B cell (primary cell): ENCODE results near the gene FAM149B1. TPM values are rescaled to one million over a fixed set of nuclear protein-coding genes. Genes with fewer than 3 reads are reported as not detected.

Experiments used
- ATAC-seq: fragments of 200-7000 bp; cut with Tn5 transposase; one replicate; pipeline ENCODE4 v1.10.0; 2021; ENCODE audit warnings: low read depth, mild to moderate bottlenecking, moderate number of reproducible peaks, moderate library complexity
- CTCF ChIA-PET: fragments of 350-600 bp; sonication (Branson Sonifier 250); formaldehyde crosslinking; loops from one replicate; lab custom pipeline; 2021; ENCODE audit warnings: antibody characterized with exemption, inconsistent platforms; lab: Charles Lee
- POLR2A ChIA-PET: fragments of 350-600 bp; sonication (Branson Sonifier 250); formaldehyde crosslinking; loops from one replicate; lab custom pipeline; 2021; ENCODE audit warnings: antibody characterized with exemption; lab: Charles Lee
- DNase-seq: peaks from one replicate; pipeline ENCODE4 v3.0.0; 2013
- H2AFZ ChIP-seq: 2 replicates; pipeline ENCODE4 v1.6.1; 2012; ENCODE audit warnings: mild to moderate bottlenecking, low read depth, low read length; ENCODE audit not compliant: insufficient read depth, poor library complexity, severe bottlenecking
- H3K27ac ChIP-seq, 2 donors: 1 replicate in 1 of 2; 2 replicates in 1 of 2; pipeline ENCODE4 v1.5.1; 2012 to 2013; ENCODE audit warnings: low read length in 2 of 2, mild to moderate bottlenecking in 2 of 2, moderate library complexity in 1 of 2
- H3K27me3 ChIP-seq, 4 experiments: fragments of 200-600 bp in 1 of 4; sonication (generic) in 1 of 4; replicated peaks in 1 of 4; 1 replicate in 2 of 4; 2 replicates in 2 of 4; pipeline versions ENCODE4 v1.6.1 to v1.7.0; 2013 to 2016; ENCODE audit warnings: low read length in 3 of 4, mild to moderate bottlenecking in 2 of 4, mixed read lengths in 1 of 4, moderate library complexity in 1 of 4; ENCODE audit not compliant: insufficient read depth in 4 of 4, control insufficient read depth in 3 of 4; ENCODE audit errors: control extremely low read depth in 1 of 4
- H3K36me3 ChIP-seq, 2 experiments: replicated peaks in 1 of 2; 1 replicate in 1 of 2; 2 replicates in 1 of 2; pipeline versions ENCODE4 v1.6.1 to v1.7.1; 2013; ENCODE audit warnings: low read length in 1 of 2; ENCODE audit not compliant: insufficient read depth in 2 of 2, control insufficient read depth in 1 of 2; ENCODE audit errors: control extremely low read depth in 1 of 2, extremely low read depth in 1 of 2
- H3K4me1 ChIP-seq, 2 donors: fragments of 200-600 bp in 1 of 2; sonication (generic) in 1 of 2; 1 replicate in 1 of 2; 2 replicates in 1 of 2; pipeline versions ENCODE4 v1.5.1 to v1.6.1; 2013 to 2017; ENCODE audit warnings: low read length in 2 of 2; ENCODE audit not compliant: control insufficient read depth in 2 of 2, insufficient read depth in 2 of 2
- H3K4me2 ChIP-seq: replicated peaks from 2 replicates; pipeline ENCODE3; 2012; ENCODE audit warnings: mild to moderate bottlenecking, low read depth, low read length; ENCODE audit not compliant: poor library complexity, severe bottlenecking
- H3K4me3 ChIP-seq, 5 experiments: fragments of 200-600 bp in 1 of 5; sonication (generic) in 1 of 5; 1 replicate in 3 of 5; 2 replicates in 2 of 5; pipeline versions ENCODE4 v1.5.1 to v1.7.0; 2011 to 2016; ENCODE audit warnings: low read length in 4 of 5, mild to moderate bottlenecking in 4 of 5, low read depth in 2 of 5, control low read depth in 1 of 5, moderate library complexity in 1 of 5; ENCODE audit not compliant: insufficient read depth in 1 of 5; ENCODE audit errors: control extremely low read depth in 1 of 5, extremely low read depth in 1 of 5
- H3K79me2 ChIP-seq: fragments of 200-600 bp; sonication (generic); one replicate; pipeline ENCODE4 v1.6.0; 2016; ENCODE audit warnings: low read length; ENCODE audit not compliant: control insufficient read depth, insufficient read depth
- H3K9ac ChIP-seq: fragments of 200-600 bp; sonication (generic); 2 replicates; pipeline ENCODE4 v1.6.1; 2017; ENCODE audit warnings: mild to moderate bottlenecking, low read length, moderate library complexity
- H3K9me3 ChIP-seq, 3 donors: one replicate each; pipeline versions ENCODE4 v1.6.1 to v1.7.1; 2013; ENCODE audit warnings: low read length in 2 of 3; ENCODE audit not compliant: control insufficient read depth in 2 of 3, insufficient read depth in 1 of 3; ENCODE audit errors: control extremely low read depth in 1 of 3
- H4K20me1 ChIP-seq: 2 replicates; pipeline ENCODE4 v1.6.0; 2012; ENCODE audit warnings: mild to moderate bottlenecking, low read length; ENCODE audit not compliant: insufficient read depth, control insufficient read depth, poor library complexity, severe bottlenecking
- H3K27ac Mint-ChIP-seq: one replicate; pipeline ENCODE4 v1.8.0; 2021; ENCODE audit warnings: mixed read lengths
- H3K27me3 Mint-ChIP-seq: one replicate; pipeline ENCODE4 v1.8.0; 2021; ENCODE audit warnings: mixed read lengths
- H3K4me1 Mint-ChIP-seq: one replicate; pipeline ENCODE4 v1.8.0; 2021; ENCODE audit warnings: mixed read lengths
- H3K4me3 Mint-ChIP-seq: one replicate; pipeline ENCODE4 v1.8.0; 2021; ENCODE audit warnings: mixed read lengths
- H3K9me3 Mint-ChIP-seq: one replicate; pipeline ENCODE4 v1.8.0; 2022; ENCODE audit warnings: mixed read lengths; ENCODE audit not compliant: insufficient read depth
- CTCF ChIP-seq: fragments of 200-600 bp; IDR thresholded peaks from one replicate; pipeline ENCODE4 v1.8.0; 2022; ENCODE audit warnings: antibody characterized with exemption, mild to moderate bottlenecking
- EZH2 ChIP-seq: IDR thresholded peaks from 2 replicates; pipeline ENCODE4 v1.6.1; 2012; ENCODE audit warnings: borderline replicate concordance, low read depth, mild to moderate bottlenecking, moderate library complexity, low read length; ENCODE audit not compliant: insufficient read depth, poor library complexity, severe bottlenecking
- WGBS: methylation state at CpG from one replicate; pipeline ENCODE4 v1.1.5; 2013; ENCODE audit warnings: missing lambda C conversion rate; ENCODE audit not compliant: insufficient coverage; 5-methylcytosine and 5-hydroxymethylcytosine counted together
- intact Hi-C: fragments of 100-400 bp; cut with micrococcal nuclease; formaldehyde crosslinking; loops from one replicate; pipeline ENCODE4 v1.10.0; 2022
- polyA plus RNA-seq: library from polyadenylated mRNA; depleted of rRNA; stranded (reverse); fragments of >200 nt; gene quantifications from 2 replicates; pipeline ENCODE4 v1.2.3, GENCODE V29; 2012
- total RNA-seq, 2 donors: library from RNA; stranded (reverse); fragments of 120-200 nt in 1 of 2; gene quantifications; 1 replicate in 1 of 2; 2 replicates in 1 of 2; pipeline versions ENCODE4 v1.2.3 to v1.2.4, GENCODE V29; 2013 to 2022

Gene FAM149B1
- total and polyA plus RNA-seq, 2 donors (not counting 1 experiment from before 2014, with no cell fraction given), result 22.5 to 24.3 TPM

- H3K9ac ChIP-seq, result no peak overlapping the region
- no peaks in the 10 kb centered on the region for H3K4me1 Mint-ChIP-seq
- TF ChIP-seq CTCF (no peak), EZH2 (no peak)
- no peak overlapping the region for H3K4me2 ChIP-seq
- no peaks in the 10 kb centered on the region for H4K20me1 ChIP-seq
- ChIA-PET CTCF (interaction anchor here (0.6 to 0.8 kb wide), 2 partner anchors 16 to 134 kb away, joined by 4 read pairs; no protein-coding TSS in a partner anchor), POLR2A (no interaction called here)
- WGBS, result no CpG with 5 or more reads among the region's 1 CpG
- no peak overlapping the region for H3K4me3 Mint-ChIP-seq
- H3K4me1 ChIP-seq, result no peaks in the 10 kb centered on the region
- ATAC-seq (no peak), DNase-seq (no peak)
- no peaks in the 10 kb centered on the region for H3K27me3 ChIP-seq
- no peaks in the 10 kb centered on the region for H3K9me3 ChIP-seq
- intact Hi-C loops, result no loop called here
- H3K9me3 Mint-ChIP-seq, result no peaks in the 10 kb centered on the region
- peaks cover 3 to 15% of the 10 kb centered on the region in 2 experiments for H3K36me3 ChIP-seq
- no peak overlapping the region for H3K4me3 ChIP-seq
- no peaks in the 10 kb centered on the region for H3K79me2 ChIP-seq
- H3K27ac ChIP-seq, result no peak overlapping the region
- H2AFZ ChIP-seq, result no peak overlapping the region
- no peaks in the 10 kb centered on the region for H3K27me3 Mint-ChIP-seq
- H3K27ac Mint-ChIP-seq, result no peak overlapping the region
These were observed 6.4 kb downstream of the FAM149B1 start for GRCh38 chr10:73174148-73174925.

GRCh38 chr10:73182568-73182967, 14.6 kb downstream of the FAM149B1 start:
- POLR2A ChIA-PET, result no interaction called here
- intact Hi-C loops, result no loop called here
- Histone ChIP-seq H3K36me3 (peaks cover 14 to 42% of the 10 kb centered on the region in 2 experiments), H3K9me3 (peaks cover 0 to 4% (median 0%) of the 10 kb centered on the region in 3 donors), H3K79me2 (no peaks in the 10 kb centered on the region), H3K27ac (no peak overlapping the region), H3K4me1 (no peaks in the 10 kb centered on the region), H3K4me2 (no peak overlapping the region), H2AFZ (no peak overlapping the region), H3K27me3 (no peaks in the 10 kb centered on the region), H3K4me3 (no peak overlapping the region), H3K9ac (no peak overlapping the region), H4K20me1 (no peaks in the 10 kb centered on the region)
- H3K9me3 Mint-ChIP-seq, result peaks cover 2% of the 10 kb centered on the region
- DNase-seq (no peak), ATAC-seq (no peak)
- no peak for TF ChIP-seq CTCF
- TF ChIP-seq EZH2, result no peak
- no peak overlapping the region for H3K27ac Mint-ChIP-seq
- CTCF ChIA-PET, result no interaction called here
- no CpG with 5 or more reads among the region's 2 CpGs for WGBS
- H3K27me3 Mint-ChIP-seq, result no peaks in the 10 kb centered on the region
- no peaks in the 10 kb centered on the region for H3K4me1 Mint-ChIP-seq
- no peak overlapping the region for H3K4me3 Mint-ChIP-seq
